GM12892 (cell line): ENCODE measurements around the gene SV2C.
"Not testable (repeated sequence)": the region's sequence is repeated elsewhere in the genome, so short reads cannot be mapped to it uniquely, and the experiment has no call there.

Experiments used
- POLR2A ChIP-seq: IDR thresholded peaks from 2 replicates; pipeline ENCODE4 v1.6.1; 2011; ENCODE audit warnings: low read depth, low read length, control low read depth
- TAF1 ChIP-seq: IDR thresholded peaks from 2 replicates; pipeline ENCODE4 v1.6.1; 2011; ENCODE audit warnings: low read depth, mild to moderate bottlenecking, control low read depth, low read length, borderline replicate concordance

DNA sequence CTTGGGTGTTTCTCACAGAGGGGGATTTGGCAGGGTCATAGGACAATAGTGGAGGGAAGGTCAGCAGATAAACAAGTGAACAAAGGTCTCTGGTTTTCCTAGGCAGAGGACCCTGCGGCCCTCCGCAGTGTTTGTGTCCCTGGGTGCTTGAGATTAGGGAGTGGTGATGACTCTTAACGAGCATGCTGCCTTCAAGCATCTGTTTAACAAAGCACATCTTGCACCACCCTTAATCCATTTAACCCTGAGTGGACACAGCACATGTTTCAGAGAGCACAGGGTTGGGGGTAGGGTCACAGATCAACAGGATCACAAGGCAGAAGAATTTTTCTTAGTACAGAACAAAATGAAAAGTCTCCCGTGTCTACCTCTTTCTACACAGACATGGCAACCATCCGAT is 252.3 kb downstream of the SV2C start:
- not testable (repeated sequence) for TF ChIP-seq POLR2A, TAF1
